Daoy (cell line): ENCODE results near the gene XBP1. TPM values are rescaled to one million over a fixed set of nuclear protein-coding genes. Genes with fewer than 3 reads are reported as not detected.

Experiments used
- total RNA-seq: library from RNA; depleted of rRNA; stranded (reverse); fragments of >200 nt; shearing (Covaris generic); gene quantifications from 2 replicates; pipeline ENCODE4 v1.2.3, GENCODE V29; 2014; rRNA removed

Gene XBP1
- total RNA-seq, 1 experiment from 2014 or later = 114 TPM

Other genes with a start within 250 kb of the XBP1 start
- 7.1 and 21.0 TPM in 2 replicates for gene TTC28, start 120.7 kb downstream of the XBP1 start, total RNA-seq
- gene CHEK2, start 58.7 kb downstream of the XBP1 start, total RNA-seq = 24.9 and 40.7 TPM in 2 replicates
- 48.2 and 59.0 TPM in 2 replicates for gene HSCB, start 58.5 kb downstream of the XBP1 start, total RNA-seq
- gene CCDC117, start 27.9 kb downstream of the XBP1 start, total RNA-seq = 32.5 and 33.2 TPM in 2 replicates
- gene ZNRF3, start 83.0 kb upstream of the XBP1 start, total RNA-seq = 2.8 and 5.5 TPM in 2 replicates